ENCODE measurements around the gene GFRA1.

GRCh38 chr10:116226053-116226452 lies 47.0 kb downstream of the GFRA1 start:
- no peak for TF ChIP-seq MAX (IDR thresholded peaks at IDR 0.05; ENCODE audit: low read depth, low read length)
- TF ChIP-seq CTCF (IDR thresholded peaks at IDR 0.05; ENCODE audit: low read depth, low read length): no peak
- TF ChIP-seq POLR2A (IDR thresholded peaks at IDR 0.05; ENCODE audit: extremely low read depth, insufficient read length): no peak
- TF ChIP-seq MYC (IDR thresholded peaks at IDR 0.05; ENCODE audit: low read depth, low read length): no peak

Measured in NB4 (cell line).